ENCODE measurements around the gene CEP128. TPM values are rescaled to one million over a fixed set of nuclear protein-coding genes. Genes with fewer than 3 reads are reported as not detected.

Gene CEP128
- total RNA-seq, 1 experiment from 2014 or later, result 27.3 TPM

DNA sequence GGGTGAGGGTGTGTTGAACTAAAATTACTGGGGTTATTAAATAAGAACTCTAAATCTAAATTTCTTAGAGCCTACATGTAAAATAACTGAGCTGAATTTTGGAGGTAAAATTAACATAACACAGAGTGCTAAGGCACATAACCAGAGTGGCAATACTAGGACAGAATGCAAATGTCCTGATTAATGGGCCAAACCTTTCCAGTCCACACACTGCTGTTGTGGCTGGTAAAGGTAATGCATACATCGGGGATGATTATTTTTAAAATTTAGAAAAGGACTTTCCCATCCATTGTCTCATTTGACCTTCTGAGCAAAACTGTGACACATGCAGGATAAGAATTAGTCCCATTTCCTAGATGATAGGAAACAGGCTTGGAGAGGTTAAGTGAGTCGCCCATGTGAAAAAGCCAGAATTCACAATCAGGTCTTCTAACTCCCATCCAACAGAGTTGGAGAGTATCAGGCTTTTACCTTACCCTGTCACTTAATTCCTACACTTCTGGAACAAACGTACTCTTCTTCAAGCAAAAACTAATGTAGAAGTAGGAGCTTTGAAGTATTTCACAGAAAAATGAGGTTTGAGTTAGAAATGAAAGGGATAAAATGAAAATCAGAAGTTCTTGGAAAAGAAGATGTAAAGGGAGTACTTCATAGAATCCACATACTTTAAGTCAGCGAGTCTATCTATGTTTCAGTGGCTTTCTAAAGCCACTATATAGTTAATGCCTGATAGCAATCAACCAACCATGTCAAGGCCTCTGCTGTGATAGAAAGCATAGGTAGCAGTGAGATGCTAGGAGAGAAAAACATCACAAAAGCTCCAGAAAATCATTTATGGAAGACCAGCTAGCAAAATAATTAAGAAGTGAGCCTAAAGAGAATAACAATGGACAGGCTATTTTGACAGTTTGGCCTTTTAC lies 395.3 kb downstream of the CEP128 start:
- DNase-seq (ENCODE audit: low spot score), result no peak
- Histone ChIP-seq H3K27ac (ENCODE audit: low read depth, low read length, poor library complexity, severe bottlenecking) (no peak overlapping the region), H3K36me3 (ENCODE audit: insufficient read depth, low read length, poor library complexity, severe bottlenecking) (no peaks in the 10 kb centered on the region), H3K27me3 (replicated peaks; ENCODE audit: insufficient read depth, low read depth, low read length, poor library complexity) (no peaks in the 10 kb centered on the region), H3K4me3 (ENCODE audit: low read depth, low read length, poor library complexity, severe bottlenecking) (no peak overlapping the region), H3K4me1 (ENCODE audit: insufficient read depth, low read length, poor library complexity, severe bottlenecking) (no peaks in the 10 kb centered on the region), H3K9me3 (ENCODE audit: low read depth, low read length, poor library complexity, severe bottlenecking) (no peaks in the 10 kb centered on the region)
- TF ChIP-seq, protein P1, sequence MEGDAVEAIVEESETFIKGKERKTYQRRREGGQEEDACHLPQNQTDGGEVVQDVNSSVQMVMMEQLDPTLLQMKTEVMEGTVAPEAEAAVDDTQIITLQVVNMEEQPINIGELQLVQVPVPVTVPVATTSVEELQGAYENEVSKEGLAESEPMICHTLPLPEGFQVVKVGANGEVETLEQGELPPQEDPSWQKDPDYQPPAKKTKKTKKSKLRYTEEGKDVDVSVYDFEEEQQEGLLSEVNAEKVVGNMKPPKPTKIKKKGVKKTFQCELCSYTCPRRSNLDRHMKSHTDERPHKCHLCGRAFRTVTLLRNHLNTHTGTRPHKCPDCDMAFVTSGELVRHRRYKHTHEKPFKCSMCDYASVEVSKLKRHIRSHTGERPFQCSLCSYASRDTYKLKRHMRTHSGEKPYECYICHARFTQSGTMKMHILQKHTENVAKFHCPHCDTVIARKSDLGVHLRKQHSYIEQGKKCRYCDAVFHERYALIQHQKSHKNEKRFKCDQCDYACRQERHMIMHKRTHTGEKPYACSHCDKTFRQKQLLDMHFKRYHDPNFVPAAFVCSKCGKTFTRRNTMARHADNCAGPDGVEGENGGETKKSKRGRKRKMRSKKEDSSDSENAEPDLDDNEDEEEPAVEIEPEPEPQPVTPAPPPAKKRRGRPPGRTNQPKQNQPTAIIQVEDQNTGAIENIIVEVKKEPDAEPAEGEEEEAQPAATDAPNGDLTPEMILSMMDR (conservative IDR thresholded peaks at IDR 0.05; ENCODE audit: low read depth, low read length), result no peak
- TF ChIP-seq EZH2 (IDR thresholded peaks at IDR 0.05; ENCODE audit: borderline replicate concordance, low read depth, low read length, poor library complexity, severe bottlenecking), result no peak
- no TSS peak for BruUV-seq (replicated peaks)
- POLR2A ChIA-PET (ENCODE audit: low non-redundant PET), result no interaction called here
- intact Hi-C loops (cut with micrococcal nuclease; ENCODE audit: unreplicated experiment), result no loop called here
- CTCF ChIA-PET, result no interaction called here

DNA sequence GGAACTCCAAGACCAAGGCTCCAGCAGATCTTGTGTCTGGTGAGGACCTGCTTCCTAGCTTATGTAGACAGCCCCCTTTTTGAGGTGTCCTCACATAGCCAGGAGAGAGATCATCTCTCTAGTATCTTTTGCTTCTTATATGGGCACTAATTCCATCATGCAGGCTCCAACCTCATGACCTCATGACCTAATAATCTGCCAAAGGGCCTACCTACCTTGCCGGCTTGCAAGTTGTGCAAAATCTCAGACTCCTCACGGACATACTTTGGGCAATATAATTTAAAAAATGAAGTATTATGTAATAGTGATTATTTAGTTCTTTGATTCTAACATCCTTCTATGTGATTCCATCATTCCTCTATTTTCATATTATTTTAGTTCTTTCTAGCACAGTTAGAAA lies 397.2 kb downstream of the CEP128 start:
- intact Hi-C loops (cut with micrococcal nuclease; ENCODE audit: unreplicated experiment), result no loop called here
- ChIA-PET POLR2A (ENCODE audit: low non-redundant PET) (no interaction called here), CTCF (no interaction called here)
- no TSS peak for BruUV-seq (replicated peaks)
- no peak for TF ChIP-seq EZH2 (IDR thresholded peaks at IDR 0.05; ENCODE audit: borderline replicate concordance, low read depth, low read length, poor library complexity, severe bottlenecking)
- TF ChIP-seq, protein P1 (conservative IDR thresholded peaks at IDR 0.05; ENCODE audit: low read depth, low read length), result no peak
- H3K27ac ChIP-seq (ENCODE audit: low read depth, low read length, poor library complexity, severe bottlenecking), result no peak overlapping the region
- H3K4me3 ChIP-seq (ENCODE audit: low read depth, low read length, poor library complexity, severe bottlenecking), result no peak overlapping the region
- no peaks in the 10 kb centered on the region for H3K4me1 ChIP-seq (ENCODE audit: insufficient read depth, low read length, poor library complexity, severe bottlenecking)
- peaks cover 10% of the 10 kb centered on the region for H3K9me3 ChIP-seq (ENCODE audit: low read depth, low read length, poor library complexity, severe bottlenecking)
- no peaks in the 10 kb centered on the region for H3K36me3 ChIP-seq (ENCODE audit: insufficient read depth, low read length, poor library complexity, severe bottlenecking)
- no peaks in the 10 kb centered on the region for H3K27me3 ChIP-seq (replicated peaks; ENCODE audit: insufficient read depth, low read depth, low read length, poor library complexity)
- no peak for DNase-seq (ENCODE audit: low spot score)

DNA sequence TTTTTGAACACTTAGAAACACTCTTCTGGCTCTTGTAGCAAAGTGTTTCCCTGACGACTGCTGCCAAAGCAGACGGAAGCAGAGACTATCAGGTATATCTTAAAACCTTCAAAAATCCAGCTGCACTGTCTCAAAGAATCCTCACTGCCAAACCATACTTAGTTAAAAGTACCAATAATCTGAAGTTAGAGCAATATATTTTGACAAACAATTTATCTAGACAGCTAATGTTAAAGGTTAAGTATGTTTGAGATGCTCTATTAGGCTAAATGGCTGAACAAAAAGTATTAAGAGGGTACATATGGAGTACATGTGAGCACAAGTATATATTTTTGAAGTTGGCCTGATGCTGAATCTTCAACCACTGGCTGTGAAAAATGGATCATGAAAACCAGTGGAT lies 398.3 kb downstream of the CEP128 start:
- no peak for DNase-seq (ENCODE audit: low spot score)
- Histone ChIP-seq H3K27me3 (replicated peaks; ENCODE audit: insufficient read depth, low read depth, low read length, poor library complexity) (no peaks in the 10 kb centered on the region), H3K4me3 (ENCODE audit: low read depth, low read length, poor library complexity, severe bottlenecking) (no peak overlapping the region), H3K36me3 (ENCODE audit: insufficient read depth, low read length, poor library complexity, severe bottlenecking) (no peaks in the 10 kb centered on the region), H3K27ac (ENCODE audit: low read depth, low read length, poor library complexity, severe bottlenecking) (no peak overlapping the region), H3K4me1 (ENCODE audit: insufficient read depth, low read length, poor library complexity, severe bottlenecking) (no peaks in the 10 kb centered on the region), H3K9me3 (ENCODE audit: low read depth, low read length, poor library complexity, severe bottlenecking) (peaks cover 10% of the 10 kb centered on the region)
- intact Hi-C loops (cut with micrococcal nuclease; ENCODE audit: unreplicated experiment), result no loop called here
- TF ChIP-seq EZH2 (IDR thresholded peaks at IDR 0.05; ENCODE audit: borderline replicate concordance, low read depth, low read length, poor library complexity, severe bottlenecking), result no peak
- TF ChIP-seq, protein P1 (conservative IDR thresholded peaks at IDR 0.05; ENCODE audit: low read depth, low read length), result no peak
- BruUV-seq (replicated peaks), result no TSS peak
- CTCF ChIA-PET, result no interaction called here
- POLR2A ChIA-PET (ENCODE audit: low non-redundant PET), result no interaction called here

Measured in A673 (cell line).